Ovary (tissue), 3 donors: ENCODE results near the gene PPP2R5D.

Experiments
- CTCF ChIP-seq, 3 donors: fragments of 450-650 bp in 2 of 3; fragments of 200-600 bp in 1 of 3; IDR thresholded peaks; one replicate each; pipeline versions ENCODE4 v1.5.1 to v1.8.0; 2016 to 2022; ENCODE audit warnings: antibody characterized with exemption in 3 of 3, mild to moderate bottlenecking in 1 of 3
- POLR2A ChIP-seq: fragments of 450-650 bp; IDR thresholded peaks from one replicate; pipeline ENCODE4 v1.6.1; 2017; ENCODE audit warnings: antibody characterized with exemption, mild to moderate bottlenecking, moderate library complexity
- donor health status: DM: no; HTN: no; CAD: no.

- TF ChIP-seq POLR2A = no peak
- no peak for TF ChIP-seq CTCF (IDR thresholded peaks at IDR 0.05)
Observed at GRCh38 chr6:42947950-42948349, 36.4 kb upstream of the PPP2R5D start.
